SU-DHL-6 (cell line): ENCODE data around the gene ZNF512B.

ENCODE experiments used
- CTCF ChIP-seq: fragments of 200-600 bp; sonication (generic); IDR thresholded peaks from one replicate; pipeline ENCODE4 v1.5.1; 2017; ENCODE audit warnings: antibody characterized with exemption, mild to moderate bottlenecking, low read length, moderate library complexity; ENCODE audit not compliant: insufficient read depth, poor library complexity, severe bottlenecking
- EZH2phosphoT487 ChIP-seq: fragments of 200-600 bp; sonication (generic), shearing (Covaris generic); conservative IDR thresholded peaks from 2 replicates; pipeline ENCODE4 v1.6.1; 2018; ENCODE audit warnings: mild to moderate bottlenecking, antibody characterized with exemption, low read length, moderate library complexity, mixed read lengths

- TF ChIP-seq CTCF (peak; percentile 94), EZH2phosphoT487 (no peak)
These were observed 4.1 kb upstream of the ZNF512B start for GRCh38 chr20:63973636-63974401.
